Sigmoid colon (tissue), 4 donors: ENCODE measurements around the gene TNFRSF11A.

Source experiments
- EP300 ChIP-seq, 4 donors: sonication (generic); formaldehyde crosslinking; IDR thresholded peaks; one replicate each; pipeline ENCODE4 v1.6.1; 2017; ENCODE audit warnings: antibody characterized with exemption in 4 of 4
- POLR2A ChIP-seq, 2 donors: fragments of 450-650 bp; IDR thresholded peaks; one replicate each; pipeline ENCODE4 v1.6.1; 2016; ENCODE audit warnings: antibody characterized with exemption in 2 of 2, mild to moderate bottlenecking in 2 of 2, moderate library complexity in 2 of 2
- POLR2AphosphoS5 ChIP-seq, 4 donors: sonication (generic); formaldehyde crosslinking; IDR thresholded peaks; one replicate each; pipeline ENCODE4 v1.6.1; 2017; ENCODE audit warnings: antibody characterized with exemption in 4 of 4
- TF ChIP-seq, protein P1 (sequence below), 4 experiments: fragments of 450-650 bp in 3 of 4; fragments of 200-600 bp in 1 of 4; IDR thresholded peaks; one replicate each; pipeline ENCODE4 v1.5.1; 2016 to 2019; ENCODE audit warnings: antibody characterized with exemption in 4 of 4, mild to moderate bottlenecking in 3 of 4, moderate library complexity in 2 of 4

DNA sequence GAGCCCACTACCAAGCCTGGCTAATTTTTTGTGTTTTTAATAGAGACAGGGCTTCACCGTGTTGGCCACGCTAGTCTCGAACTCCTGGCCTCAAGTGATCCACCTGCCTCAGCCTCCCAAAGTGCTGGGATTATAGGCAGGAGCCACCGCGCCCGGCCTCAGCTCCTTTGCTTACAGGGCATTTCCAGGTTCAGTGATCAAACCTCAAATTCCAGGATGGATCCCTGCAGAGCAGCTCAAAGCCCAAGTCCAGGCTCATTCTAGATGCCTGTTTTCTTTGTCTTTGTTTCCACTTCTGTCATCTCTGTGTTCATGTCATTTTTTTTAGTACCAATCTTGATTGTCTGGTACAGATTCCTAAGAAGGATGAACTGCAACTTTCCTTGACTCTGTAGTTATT is 41.9 kb downstream of the TNFRSF11A start:
- no peak for TF ChIP-seq POLR2A (IDR thresholded peaks at IDR 0.05)
- TF ChIP-seq, protein P1, sequence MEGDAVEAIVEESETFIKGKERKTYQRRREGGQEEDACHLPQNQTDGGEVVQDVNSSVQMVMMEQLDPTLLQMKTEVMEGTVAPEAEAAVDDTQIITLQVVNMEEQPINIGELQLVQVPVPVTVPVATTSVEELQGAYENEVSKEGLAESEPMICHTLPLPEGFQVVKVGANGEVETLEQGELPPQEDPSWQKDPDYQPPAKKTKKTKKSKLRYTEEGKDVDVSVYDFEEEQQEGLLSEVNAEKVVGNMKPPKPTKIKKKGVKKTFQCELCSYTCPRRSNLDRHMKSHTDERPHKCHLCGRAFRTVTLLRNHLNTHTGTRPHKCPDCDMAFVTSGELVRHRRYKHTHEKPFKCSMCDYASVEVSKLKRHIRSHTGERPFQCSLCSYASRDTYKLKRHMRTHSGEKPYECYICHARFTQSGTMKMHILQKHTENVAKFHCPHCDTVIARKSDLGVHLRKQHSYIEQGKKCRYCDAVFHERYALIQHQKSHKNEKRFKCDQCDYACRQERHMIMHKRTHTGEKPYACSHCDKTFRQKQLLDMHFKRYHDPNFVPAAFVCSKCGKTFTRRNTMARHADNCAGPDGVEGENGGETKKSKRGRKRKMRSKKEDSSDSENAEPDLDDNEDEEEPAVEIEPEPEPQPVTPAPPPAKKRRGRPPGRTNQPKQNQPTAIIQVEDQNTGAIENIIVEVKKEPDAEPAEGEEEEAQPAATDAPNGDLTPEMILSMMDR (IDR thresholded peaks at IDR 0.05) = no peak
- TF ChIP-seq EP300 (IDR thresholded peaks at IDR 0.05) = no peak
- TF ChIP-seq POLR2AphosphoS5 (IDR thresholded peaks at IDR 0.05) = no peak
